KMS-11 (cell line): ENCODE measurements around the gene CDH26.
"Not testable (repeated sequence)": the region's sequence is repeated elsewhere in the genome, so short reads cannot be mapped to it uniquely, and the experiment has no call there.

Source experiments
- H2AFZ ChIP-seq: fragments of 200-600 bp; sonication (generic); 2 replicates; pipeline ENCODE4 v1.6.1; 2016; ENCODE audit warnings: antibody characterized with exemption, mixed run types, low read depth
- H3K27ac ChIP-seq: fragments of 200-600 bp; sonication (generic); 2 replicates; pipeline ENCODE4 v1.6.1; 2016; ENCODE audit warnings: mild to moderate bottlenecking, mixed run types
- H3K27me3 ChIP-seq: fragments of 200-600 bp; sonication (generic); 2 replicates; pipeline ENCODE4 v1.6.1; 2017; ENCODE audit warnings: mild to moderate bottlenecking, low read depth, mixed run types, moderate library complexity; ENCODE audit not compliant: insufficient read depth
- H3K36me3 ChIP-seq: fragments of 200-600 bp; sonication (generic); 2 replicates; pipeline ENCODE4 v1.6.1; 2017; ENCODE audit warnings: mild to moderate bottlenecking, mixed run types; ENCODE audit not compliant: insufficient read depth
- H3K4me1 ChIP-seq: fragments of 200-600 bp; sonication (generic); 2 replicates; pipeline ENCODE4 v1.6.1; 2016; ENCODE audit warnings: mild to moderate bottlenecking, low read depth, mixed run types; ENCODE audit not compliant: poor library complexity, severe bottlenecking
- H3K4me2 ChIP-seq: fragments of 200-600 bp; sonication (generic); 2 replicates; pipeline ENCODE4 v1.7.0; 2016; ENCODE audit warnings: mild to moderate bottlenecking, mixed run types
- H3K4me3 ChIP-seq: fragments of 200-600 bp; sonication (generic); IDR thresholded peaks from 2 replicates; pipeline ENCODE4 v1.6.1; 2017; ENCODE audit warnings: low read depth, low read length, mixed read lengths; ENCODE audit not compliant: insufficient read depth
- H3K79me2 ChIP-seq: fragments of 200-600 bp; sonication (generic); 2 replicates; pipeline ENCODE4 v1.6.1; 2016; ENCODE audit warnings: low read depth, mixed run types; ENCODE audit not compliant: insufficient read depth
- H3K9ac ChIP-seq: fragments of 200-600 bp; sonication (generic); 2 replicates; pipeline ENCODE4 v1.6.1; 2016; ENCODE audit warnings: mild to moderate bottlenecking, mixed run types
- H4K20me1 ChIP-seq: fragments of 200-600 bp; sonication (generic); 2 replicates; pipeline ENCODE4 v1.6.1; 2016; ENCODE audit warnings: mild to moderate bottlenecking, mixed run types; ENCODE audit not compliant: insufficient read depth
- TF ChIP-seq, protein P1 (sequence below): fragments of 200-600 bp; sonication (generic); conservative IDR thresholded peaks from 2 replicates; pipeline ENCODE4 v1.6.1; 2017; ENCODE audit warnings: low read depth, mild to moderate bottlenecking, antibody characterized with exemption, low read length, moderate library complexity, mixed read lengths

The CDH26 gene

DNA sequence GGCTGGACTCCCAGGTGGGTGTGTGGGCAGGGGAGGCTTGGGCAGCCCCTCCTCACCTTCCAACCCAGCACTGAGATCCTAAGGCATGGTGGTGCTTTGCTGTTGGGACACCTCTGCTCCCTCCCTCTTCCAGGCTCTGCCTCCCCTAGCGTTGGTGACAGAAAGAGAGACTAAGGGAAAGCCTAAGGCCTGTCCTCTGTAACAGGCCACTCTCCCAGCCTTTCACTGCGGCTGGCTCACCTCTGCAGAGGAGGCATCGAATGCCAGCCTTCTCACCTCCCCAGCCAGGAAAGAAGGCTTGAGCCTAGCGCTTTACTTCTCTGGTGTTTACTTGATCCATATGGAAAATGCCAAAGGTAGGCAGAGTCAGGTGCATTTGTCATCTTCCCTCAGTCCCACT is 3.5 kb upstream of the CDH26 start:
- Histone ChIP-seq H3K27ac (no peak overlapping the region), H3K4me2 (no peak overlapping the region), H3K4me3 (no peak overlapping the region), H3K9ac (no peak overlapping the region), H3K79me2 (no peaks in the 10 kb centered on the region), H4K20me1 (no peaks in the 10 kb centered on the region), H3K36me3 (no peaks in the 10 kb centered on the region), H2AFZ (0 out of 2 replicates have a peak overlapping the region, but pooled peaks have one; percentile 70), H3K27me3 (no peaks in the 10 kb centered on the region), H3K4me1 (peaks cover 9% of the 10 kb centered on the region)
- TF ChIP-seq, protein P1, sequence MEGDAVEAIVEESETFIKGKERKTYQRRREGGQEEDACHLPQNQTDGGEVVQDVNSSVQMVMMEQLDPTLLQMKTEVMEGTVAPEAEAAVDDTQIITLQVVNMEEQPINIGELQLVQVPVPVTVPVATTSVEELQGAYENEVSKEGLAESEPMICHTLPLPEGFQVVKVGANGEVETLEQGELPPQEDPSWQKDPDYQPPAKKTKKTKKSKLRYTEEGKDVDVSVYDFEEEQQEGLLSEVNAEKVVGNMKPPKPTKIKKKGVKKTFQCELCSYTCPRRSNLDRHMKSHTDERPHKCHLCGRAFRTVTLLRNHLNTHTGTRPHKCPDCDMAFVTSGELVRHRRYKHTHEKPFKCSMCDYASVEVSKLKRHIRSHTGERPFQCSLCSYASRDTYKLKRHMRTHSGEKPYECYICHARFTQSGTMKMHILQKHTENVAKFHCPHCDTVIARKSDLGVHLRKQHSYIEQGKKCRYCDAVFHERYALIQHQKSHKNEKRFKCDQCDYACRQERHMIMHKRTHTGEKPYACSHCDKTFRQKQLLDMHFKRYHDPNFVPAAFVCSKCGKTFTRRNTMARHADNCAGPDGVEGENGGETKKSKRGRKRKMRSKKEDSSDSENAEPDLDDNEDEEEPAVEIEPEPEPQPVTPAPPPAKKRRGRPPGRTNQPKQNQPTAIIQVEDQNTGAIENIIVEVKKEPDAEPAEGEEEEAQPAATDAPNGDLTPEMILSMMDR = no peak

DNA sequence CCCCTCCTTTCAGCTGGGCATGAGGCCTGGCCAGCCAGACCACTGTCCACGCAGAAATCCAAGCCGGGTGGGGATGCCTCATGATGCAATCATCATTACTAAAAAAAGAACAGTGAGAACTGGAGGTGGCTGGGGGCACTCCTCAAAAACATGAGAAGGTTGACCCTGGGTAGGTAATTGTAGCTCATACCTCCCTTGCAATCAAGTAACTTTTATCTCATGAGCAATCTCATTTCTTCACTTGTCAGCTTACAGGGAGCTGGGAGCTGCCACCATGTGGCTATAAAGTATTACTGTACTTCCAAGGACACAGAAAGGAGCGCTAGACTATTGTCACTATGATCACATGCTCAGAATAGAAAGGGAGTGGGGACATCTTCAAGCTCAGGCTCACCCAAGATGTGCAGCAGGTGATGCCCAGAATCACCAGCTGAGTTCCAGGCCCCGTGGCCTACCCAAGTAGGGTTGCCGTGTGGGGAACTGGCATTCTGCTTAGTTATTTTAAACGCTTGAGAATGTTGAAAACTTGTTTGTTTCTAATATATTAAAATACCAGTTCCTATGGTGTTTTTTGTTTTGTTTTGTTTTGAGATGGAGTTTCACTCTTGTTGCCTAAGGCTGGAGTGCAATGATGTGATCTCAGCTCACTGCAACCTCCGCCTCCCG is 3.0 kb upstream of the CDH26 start:
- Histone ChIP-seq H3K79me2 (no peaks in the 10 kb centered on the region), H3K9ac (peak overlapping the region; percentile 7; the same call in 1 of the 2 replicates), H3K27ac (peak overlapping the region; percentile 54), H4K20me1 (no peaks in the 10 kb centered on the region), H3K27me3 (no peaks in the 10 kb centered on the region), H2AFZ (peak overlapping the region; percentile 70; the same call in 1 of the 2 replicates), H3K4me2 (peak overlapping the region; percentile 71), H3K4me3 (no peak overlapping the region), H3K36me3 (no peaks in the 10 kb centered on the region), H3K4me1 (peaks cover 9% of the 10 kb centered on the region)
- TF ChIP-seq, protein P1 = peak; percentile 48; the same call in 1 of the 2 replicates

DNA sequence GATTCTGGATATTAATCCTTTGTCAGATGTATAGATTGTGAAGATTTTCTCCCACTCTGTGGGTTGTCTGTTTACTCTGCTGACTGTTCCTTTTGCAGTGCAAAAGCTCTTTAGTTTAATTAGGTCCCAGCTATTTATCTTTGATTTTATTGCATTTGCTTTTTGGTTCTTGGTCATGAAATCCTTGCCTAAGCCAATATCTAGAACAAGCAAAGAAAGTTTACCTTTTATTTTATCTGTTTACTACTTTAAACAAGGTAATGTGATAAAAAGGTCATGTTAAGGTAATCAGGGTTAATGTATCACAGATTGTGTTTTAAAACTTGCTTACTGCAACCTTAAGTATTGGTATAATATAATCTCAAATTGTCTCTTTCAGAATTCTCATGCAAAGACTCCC is 655 bp upstream of the CDH26 start:
- not testable (repeated sequence) for H4K20me1 ChIP-seq, H3K27me3 ChIP-seq, H3K27ac ChIP-seq, H3K36me3 ChIP-seq, H3K4me1 ChIP-seq, H3K79me2 ChIP-seq, H2AFZ ChIP-seq, H3K4me3 ChIP-seq, H3K4me2 ChIP-seq, H3K9ac ChIP-seq

DNA sequence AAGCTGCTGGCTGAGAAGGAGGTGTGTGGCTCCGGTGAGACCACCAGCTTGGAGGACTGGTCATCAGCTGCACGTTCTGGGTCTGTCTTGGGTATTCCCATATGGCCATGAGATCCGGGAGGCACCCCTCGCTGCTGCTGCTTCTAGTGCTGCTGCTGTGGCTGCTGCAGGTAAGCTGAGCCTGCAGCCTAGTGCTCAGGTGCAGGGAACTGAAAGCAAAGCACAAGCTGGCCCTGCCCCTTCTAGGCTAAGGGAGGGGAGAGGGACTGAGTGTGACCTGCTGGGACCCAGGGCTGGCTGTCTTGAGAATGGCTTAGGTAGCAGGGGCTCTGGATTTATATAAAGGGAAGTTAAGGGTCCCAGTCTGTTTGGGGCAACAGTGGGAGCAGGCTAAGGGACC is 403 bp downstream of the CDH26 start:
- Histone ChIP-seq H3K4me3 (no peak overlapping the region), H3K4me1 (peaks cover 9% of the 10 kb centered on the region), H3K27me3 (no peaks in the 10 kb centered on the region), H3K79me2 (no peaks in the 10 kb centered on the region), H3K27ac (no peak overlapping the region), H3K36me3 (no peaks in the 10 kb centered on the region), H2AFZ (no peak overlapping the region), H4K20me1 (no peaks in the 10 kb centered on the region), H3K4me2 (no peak overlapping the region), H3K9ac (no peak overlapping the region)
- TF ChIP-seq, protein P1 = no peak

DNA sequence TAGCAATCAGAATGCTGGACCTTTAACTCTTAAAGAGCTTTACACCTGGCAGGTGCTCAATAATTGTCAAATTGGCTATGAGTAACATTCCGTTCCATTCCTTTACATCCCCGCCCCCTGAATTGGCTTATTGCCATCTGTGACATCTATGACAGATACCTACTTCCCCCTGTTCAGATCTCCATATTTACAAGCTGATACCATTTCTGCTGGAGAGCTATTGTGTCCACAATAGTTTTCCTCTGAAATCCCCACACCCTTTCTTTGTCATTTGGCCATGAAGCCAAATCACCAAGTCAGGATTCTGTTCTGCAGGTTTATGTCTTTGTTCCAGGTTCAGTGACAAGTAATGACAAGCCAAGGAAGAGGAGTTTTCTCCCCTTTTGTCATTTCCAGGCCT is 3.2 kb downstream of the CDH26 start:
- Histone ChIP-seq H3K79me2 (no peaks in the 10 kb centered on the region), H3K36me3 (no peaks in the 10 kb centered on the region), H3K4me1 (no peaks in the 10 kb centered on the region), H3K27ac (no peak overlapping the region), H3K4me2 (no peak overlapping the region), H3K27me3 (no peaks in the 10 kb centered on the region), H3K9ac (no peak overlapping the region), H3K4me3 (no peak overlapping the region), H2AFZ (no peak overlapping the region), H4K20me1 (no peaks in the 10 kb centered on the region)
- TF ChIP-seq, protein P1 = no peak
